Measurements from ENCODE around the gene MAP3K2.

DNA sequence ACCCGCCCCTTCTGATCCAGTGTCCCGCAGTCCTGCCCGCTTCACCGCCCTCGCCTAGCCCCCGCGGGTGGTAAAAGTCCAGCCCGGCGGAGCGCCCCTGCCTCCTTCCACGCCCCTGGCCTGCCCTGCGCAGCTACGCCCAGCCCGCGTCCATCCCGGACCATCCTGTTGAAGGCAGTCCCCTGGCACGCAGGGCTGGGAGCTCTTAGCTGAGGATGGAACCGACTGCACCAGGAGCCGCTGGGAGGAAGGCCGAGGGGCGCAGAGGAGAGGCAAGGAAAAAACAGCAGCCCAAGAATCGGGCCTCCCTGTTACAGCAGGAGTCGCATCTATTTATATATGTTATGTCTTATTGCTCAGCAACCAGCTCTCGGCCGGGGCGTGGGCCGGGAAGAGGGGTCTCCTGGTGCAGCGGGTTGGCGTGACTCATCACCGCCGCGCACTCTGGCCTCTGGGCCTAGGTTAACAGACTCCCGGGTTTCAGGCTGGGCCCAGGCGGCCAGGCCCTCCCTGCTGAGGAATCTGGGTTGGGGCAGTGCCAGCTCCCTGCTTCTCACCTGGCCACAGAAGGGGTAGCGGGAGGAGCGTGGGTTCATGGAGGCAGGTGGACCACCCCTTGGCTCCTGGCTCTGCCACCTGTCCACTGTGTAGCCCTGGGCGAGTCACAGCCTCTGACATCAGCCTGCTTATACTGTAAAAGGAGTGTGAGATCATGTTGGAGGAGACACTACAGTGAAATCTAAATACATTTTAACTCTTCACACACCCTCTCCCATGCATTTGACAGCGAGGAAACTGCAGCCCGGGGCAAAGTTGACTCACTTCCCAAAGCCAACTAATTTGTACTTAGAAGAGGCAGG, 13.4 kb upstream of the MAP3K2 start:
- TF ChIP-seq, protein P1, sequence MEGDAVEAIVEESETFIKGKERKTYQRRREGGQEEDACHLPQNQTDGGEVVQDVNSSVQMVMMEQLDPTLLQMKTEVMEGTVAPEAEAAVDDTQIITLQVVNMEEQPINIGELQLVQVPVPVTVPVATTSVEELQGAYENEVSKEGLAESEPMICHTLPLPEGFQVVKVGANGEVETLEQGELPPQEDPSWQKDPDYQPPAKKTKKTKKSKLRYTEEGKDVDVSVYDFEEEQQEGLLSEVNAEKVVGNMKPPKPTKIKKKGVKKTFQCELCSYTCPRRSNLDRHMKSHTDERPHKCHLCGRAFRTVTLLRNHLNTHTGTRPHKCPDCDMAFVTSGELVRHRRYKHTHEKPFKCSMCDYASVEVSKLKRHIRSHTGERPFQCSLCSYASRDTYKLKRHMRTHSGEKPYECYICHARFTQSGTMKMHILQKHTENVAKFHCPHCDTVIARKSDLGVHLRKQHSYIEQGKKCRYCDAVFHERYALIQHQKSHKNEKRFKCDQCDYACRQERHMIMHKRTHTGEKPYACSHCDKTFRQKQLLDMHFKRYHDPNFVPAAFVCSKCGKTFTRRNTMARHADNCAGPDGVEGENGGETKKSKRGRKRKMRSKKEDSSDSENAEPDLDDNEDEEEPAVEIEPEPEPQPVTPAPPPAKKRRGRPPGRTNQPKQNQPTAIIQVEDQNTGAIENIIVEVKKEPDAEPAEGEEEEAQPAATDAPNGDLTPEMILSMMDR (IDR thresholded peaks at IDR 0.05): no peak
- TF ChIP-seq POLR2A (IDR thresholded peaks at IDR 0.05): no peak
